ENCODE data around the gene MORN3. TPM values are rescaled to one million over a fixed set of nuclear protein-coding genes. Genes with fewer than 3 reads are reported as not detected.
A peak's percentile ranks its signal among the peaks of the same experiment; 100 is the strongest.
"Not testable (repeated sequence)": the region's sequence is repeated elsewhere in the genome, so short reads cannot be mapped to it uniquely, and the experiment has no call there.

The MORN3 gene
- total RNA-seq, 2 experiments from 2014 or later: 2.0 to 2.6 TPM

GRCh38 chr12:121692744-121693143 is 23.3 kb upstream of the MORN3 start:
- intact Hi-C loops (cut with DNase I, micrococcal nuclease): not testable (repeated sequence)

GRCh38 chr12:121689430-121689829 is 20.0 kb upstream of the MORN3 start:
- no peaks in the 10 kb centered on the region for H3K27me3 Mint-ChIP-seq
- H3K4me3 Mint-ChIP-seq: no peak overlapping the region
- H3K9me3 Mint-ChIP-seq (ENCODE audit: low read depth): no peaks in the 10 kb centered on the region
- H3K4me1 Mint-ChIP-seq: peaks cover 7% of the 10 kb centered on the region
- ATAC-seq (no peak), DNase-seq (no peak)
- intact Hi-C loops (cut with DNase I, micrococcal nuclease): loop anchor here in 1 of 2 experiments (5.0 kb wide), 2 partner anchors 152 to 198 kb away; partner anchors contain the start of gene PSMD9
- no peaks in the 10 kb centered on the region for H3K36me3 Mint-ChIP-seq (ENCODE audit: low read depth)
- ChIA-PET POLR2A (no interaction called here), CTCF (interaction anchor here (0.5 to 3.4 kb wide), 3 partner anchors 93 to 652 kb away, joined by 3 to 14 read pairs (median 3); partner anchors contain the start of gene RHOF)
- H3K27ac Mint-ChIP-seq: no peak overlapping the region

More at GRCh38 chr12:121692744-121693143, 23.3 kb upstream of the MORN3 start:
- DNase-seq; H3K27me3 Mint-ChIP-seq; ATAC-seq; POLR2A ChIA-PET; H3K36me3 Mint-ChIP-seq (ENCODE audit: low read depth); H3K4me1 Mint-ChIP-seq; H3K27ac Mint-ChIP-seq; H3K9me3 Mint-ChIP-seq (ENCODE audit: low read depth); H3K4me3 Mint-ChIP-seq: not testable (repeated sequence)
- CTCF ChIA-PET: interaction anchor here (0.5 to 1.5 kb wide), 5 partner anchors 18 to 267 kb away, joined by 3 to 6 read pairs (median 4); no protein-coding TSS in a partner anchor

- no peaks in the 10 kb centered on the region for H3K27me3 Mint-ChIP-seq
- H3K27ac Mint-ChIP-seq: no peak overlapping the region
- no peaks in the 10 kb centered on the region for H3K36me3 Mint-ChIP-seq (ENCODE audit: low read depth)
- ATAC-seq: no peak
- ChIA-PET CTCF (interaction anchor here (3.4 kb wide), 1 partner anchor 105 kb away, joined by 14 read pairs; the partner anchor contains the start of gene RHOF), POLR2A (no interaction called here)
- H3K4me1 Mint-ChIP-seq: peaks cover 7% of the 10 kb centered on the region
- DNase-seq: no peak
- intact Hi-C loops (cut with DNase I, micrococcal nuclease): loop anchor here in 1 of 2 experiments (5.0 kb wide), 2 partner anchors 152 to 198 kb away; partner anchors contain the start of gene PSMD9
- no peak overlapping the region for H3K4me3 Mint-ChIP-seq
- no peaks in the 10 kb centered on the region for H3K9me3 Mint-ChIP-seq (ENCODE audit: low read depth)
Measured at GRCh38 chr12:121688966-121689365, 19.5 kb upstream of the MORN3 start.

GRCh38 chr12:121679661-121680197 is 10.3 kb upstream of the MORN3 start:
- ATAC-seq; DNase-seq; intact Hi-C loops (cut with DNase I, micrococcal nuclease); H3K36me3 Mint-ChIP-seq (ENCODE audit: low read depth); H3K27ac Mint-ChIP-seq; H3K4me3 Mint-ChIP-seq; H3K27me3 Mint-ChIP-seq; POLR2A ChIA-PET; H3K9me3 Mint-ChIP-seq (ENCODE audit: low read depth); H3K4me1 Mint-ChIP-seq: not testable (repeated sequence)
- CTCF ChIA-PET: interaction anchor here (1.1 to 8.1 kb wide), 4 partner anchors 115 to 185 kb away, joined by 3 to 49 read pairs (median 4); no protein-coding TSS in a partner anchor

GRCh38 chr12:121678716-121679300 is 9.4 kb upstream of the MORN3 start:
- peak overlapping the region; percentile 23 for H3K27ac Mint-ChIP-seq
- peaks cover 8% of the 10 kb centered on the region for H3K4me1 Mint-ChIP-seq
- no peak overlapping the region for H3K4me3 Mint-ChIP-seq
- ChIA-PET CTCF (interaction anchor here (0.9 to 1.7 kb wide), 3 partner anchors 111 to 184 kb away, joined by 3 to 5 read pairs (median 4); no protein-coding TSS in a partner anchor), POLR2A (no interaction called here)
- peak; percentile 21 for ATAC-seq
- no peaks in the 10 kb centered on the region for H3K36me3 Mint-ChIP-seq (ENCODE audit: low read depth)
- intact Hi-C loops (cut with DNase I, micrococcal nuclease): no loop called here
- DNase-seq: peak; percentile 32
- H3K9me3 Mint-ChIP-seq (ENCODE audit: low read depth): no peaks in the 10 kb centered on the region
- no peaks in the 10 kb centered on the region for H3K27me3 Mint-ChIP-seq

- DNase-seq: no peak
- H3K4me3 Mint-ChIP-seq: no peak overlapping the region
- H3K4me1 Mint-ChIP-seq: peaks cover 13% of the 10 kb centered on the region
- no peak for ATAC-seq
- no peaks in the 10 kb centered on the region for H3K27me3 Mint-ChIP-seq
- no peaks in the 10 kb centered on the region for H3K9me3 Mint-ChIP-seq (ENCODE audit: low read depth)
- peak overlapping the region; percentile 6 for H3K27ac Mint-ChIP-seq
- H3K36me3 Mint-ChIP-seq (ENCODE audit: low read depth): no peaks in the 10 kb centered on the region
- ChIA-PET POLR2A (no interaction called here), CTCF (interaction anchor here (0.6 to 0.9 kb wide), 2 partner anchors 111 to 163 kb away, joined by 3 to 4 read pairs; no protein-coding TSS in a partner anchor)
- intact Hi-C loops (cut with DNase I, micrococcal nuclease): no loop called here
Measured at GRCh38 chr12:121678305-121678704, 8.9 kb upstream of the MORN3 start.

- POLR2A ChIA-PET: no interaction called here
- no peaks in the 10 kb centered on the region for H3K27me3 Mint-ChIP-seq
- intact Hi-C loops (cut with DNase I, micrococcal nuclease): no loop called here
- ATAC-seq: no peak
- DNase-seq: no peak
- no peaks in the 10 kb centered on the region for H3K36me3 Mint-ChIP-seq (ENCODE audit: low read depth)
- no peaks in the 10 kb centered on the region for H3K9me3 Mint-ChIP-seq (ENCODE audit: low read depth)
- peak overlapping the region; percentile 39 for H3K27ac Mint-ChIP-seq
- peaks cover 28% of the 10 kb centered on the region for H3K4me1 Mint-ChIP-seq
- no peak overlapping the region for H3K4me3 Mint-ChIP-seq
- CTCF ChIA-PET: interaction anchor here (0.6 kb wide), 1 partner anchor 169 kb away, joined by 3 read pairs; no protein-coding TSS in a partner anchor
Measured at GRCh38 chr12:121676190-121676589, 6.7 kb upstream of the MORN3 start.

- CTCF ChIA-PET: interaction anchor here (0.7 to 3.3 kb wide), 4 partner anchors 13 to 128 kb away, joined by 3 to 25 read pairs (median 12); partner anchors contain the start of gene ORAI1
- ATAC-seq (no peak), DNase-seq (no peak)
- H3K4me1 Mint-ChIP-seq: peaks cover 35% of the 10 kb centered on the region
- peak overlapping the region; percentile 93 for H3K27ac Mint-ChIP-seq
- POLR2A ChIA-PET: interaction anchor here (1.0 to 1.9 kb wide), 2 partner anchors 14 to 46 kb away, joined by 5 to 12 read pairs; partner anchors contain the start of gene ORAI1
- H3K9me3 Mint-ChIP-seq (ENCODE audit: low read depth): no peaks in the 10 kb centered on the region
- H3K36me3 Mint-ChIP-seq (ENCODE audit: low read depth): no peaks in the 10 kb centered on the region
- no peaks in the 10 kb centered on the region for H3K27me3 Mint-ChIP-seq
- peak overlapping the region; percentile 80 for H3K4me3 Mint-ChIP-seq
- intact Hi-C loops (cut with DNase I, micrococcal nuclease): loop anchor here in 1 of 2 experiments (2.0 to 5.0 kb wide), 2 partner anchors 92 to 271 kb away; partner anchors contain the start of genes KDM2B and RNF34
Measured at GRCh38 chr12:121673013-121673511, 3.6 kb upstream of the MORN3 start.

- Mint-ChIP-seq H3K4me1 (peaks cover 57% of the 10 kb centered on the region), H3K36me3 (ENCODE audit: low read depth) (peaks cover 5% of the 10 kb centered on the region), H3K4me3 (no peak overlapping the region), H3K27me3 (no peaks in the 10 kb centered on the region), H3K9me3 (ENCODE audit: low read depth) (no peaks in the 10 kb centered on the region), H3K27ac (no peak overlapping the region)
- ChIA-PET POLR2A (interaction anchor here (0.6 to 1.2 kb wide), 6 partner anchors 12 to 1376 kb away, joined by 3 to 12 read pairs (median 3); partner anchors contain the start of genes ORAI1 and RNU4-1), CTCF (interaction anchor here (0.5 to 2.8 kb wide), 33 partner anchors 11 to 778 kb away, joined by 3 to 37 read pairs (median 4); partner anchors contain the start of genes ORAI1, RHOF and TMEM120B)
- ATAC-seq: no peak
- DNase-seq: peak; percentile 80
- intact Hi-C loops (cut with DNase I, micrococcal nuclease): loop anchor here (1.0 to 5.0 kb wide), 3 partner anchors 9 to 117 kb away; no protein-coding TSS in a partner anchor
Measured at GRCh38 chr12:121668750-121669520, 519 bp downstream of the MORN3 start.

- H3K4me3 Mint-ChIP-seq; H3K36me3 Mint-ChIP-seq (ENCODE audit: low read depth); H3K9me3 Mint-ChIP-seq (ENCODE audit: low read depth); DNase-seq; ATAC-seq; H3K27me3 Mint-ChIP-seq: not testable (repeated sequence)
- CTCF ChIA-PET: interaction anchor here (0.6 to 3.2 kb wide), 4 partner anchors 40 to 545 kb away, joined by 3 to 23 read pairs (median 5); partner anchors contain the start of gene ORAI1
- intact Hi-C loops (cut with DNase I, micrococcal nuclease): loop anchor here in 1 of 2 experiments (5.0 kb wide), 1 partner anchor 115 kb away; no protein-coding TSS in a partner anchor
- POLR2A ChIA-PET: interaction anchor here (1.2 kb wide), 1 partner anchor 10 kb away, joined by 4 read pairs; no protein-coding TSS in a partner anchor
- H3K27ac Mint-ChIP-seq: peak overlapping the region; percentile 72
- peaks cover 52% of the 10 kb centered on the region for H3K4me1 Mint-ChIP-seq
Measured at GRCh38 chr12:121666829-121667228, 2.6 kb downstream of the MORN3 start.

GRCh38 chr12:121663610-121663929 is 5.9 kb downstream of the MORN3 start:
- Mint-ChIP-seq H3K4me1 (peaks cover 73% of the 10 kb centered on the region), H3K4me3 (no peak overlapping the region), H3K27ac (peak overlapping the region; percentile 75), H3K36me3 (ENCODE audit: low read depth) (peaks cover 5% of the 10 kb centered on the region), H3K27me3 (no peaks in the 10 kb centered on the region), H3K9me3 (ENCODE audit: low read depth) (no peaks in the 10 kb centered on the region)
- DNase-seq: no peak
- intact Hi-C loops (cut with DNase I, micrococcal nuclease): no loop called here
- ChIA-PET POLR2A (no interaction called here), CTCF (no interaction called here)
- ATAC-seq: no peak

All from activated CD4-positive, alpha-beta T cell treated with anti-CD3 and anti-CD28 coated beads for 36 hours (primary cell).